GM19351 (cell line): ENCODE results near the gene ZNF43.
"Not testable (repeated sequence)": the region's sequence is repeated elsewhere in the genome, so short reads cannot be mapped to it uniquely, and the experiment has no call there.

Experiments used
- ATAC-seq: cut with Tn5 transposase; IDR thresholded peaks from one replicate; pipeline ENCODE4 v1.9.1; 2021; ENCODE audit warnings: mild to moderate bottlenecking, moderate library complexity; ENCODE audit not compliant: unreplicated experiment

Gene ZNF43

DNA sequence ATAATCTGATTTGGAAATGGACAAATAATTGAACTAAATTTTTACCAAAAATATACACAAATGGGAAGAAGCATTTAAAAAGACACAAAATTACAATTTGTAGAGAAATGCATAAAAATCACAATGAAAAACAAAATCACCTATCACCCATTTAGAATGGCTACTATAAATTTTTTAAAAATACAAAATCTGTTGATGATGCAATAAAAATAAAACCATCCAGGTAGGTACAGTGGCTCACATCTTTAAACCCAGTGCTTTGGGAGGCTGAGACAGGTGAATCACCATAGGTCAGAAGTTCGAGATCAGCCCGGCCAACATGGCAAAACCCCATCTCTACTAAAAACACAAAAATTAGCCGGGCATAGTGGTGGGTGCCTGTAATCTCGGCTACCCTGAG is 23.5 kb downstream of the ZNF43 start:
- ATAC-seq, result no peak

DNA sequence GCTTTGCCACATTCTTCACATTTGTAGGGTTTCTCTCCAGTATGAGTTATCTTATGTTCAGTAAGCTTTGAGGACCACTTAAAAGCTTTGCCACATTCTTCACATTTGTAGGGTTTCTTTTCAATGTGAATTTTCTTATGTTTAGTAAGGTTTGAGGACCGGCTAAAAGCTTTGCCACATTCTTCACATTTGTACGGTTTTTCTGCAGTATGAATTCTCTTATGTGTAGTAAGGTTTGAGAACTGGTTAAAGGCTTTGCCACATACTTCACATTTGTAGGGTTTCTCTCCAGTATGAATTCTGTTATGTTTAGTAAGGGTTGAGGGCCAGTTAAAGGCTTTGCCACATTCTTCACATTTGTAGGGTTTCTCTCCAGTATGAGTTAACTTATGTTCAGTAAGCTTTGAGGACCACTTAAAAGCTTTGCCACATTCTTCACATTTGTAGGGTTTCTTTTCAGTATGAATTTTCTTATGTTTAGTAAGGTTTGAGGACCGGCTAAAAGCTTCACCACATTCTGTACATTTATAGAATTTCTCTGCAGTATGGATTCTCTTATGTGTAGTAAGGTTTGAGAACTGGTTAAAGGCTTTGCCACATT is 27.5 kb downstream of the ZNF43 start:
- not testable (repeated sequence) for ATAC-seq

DNA sequence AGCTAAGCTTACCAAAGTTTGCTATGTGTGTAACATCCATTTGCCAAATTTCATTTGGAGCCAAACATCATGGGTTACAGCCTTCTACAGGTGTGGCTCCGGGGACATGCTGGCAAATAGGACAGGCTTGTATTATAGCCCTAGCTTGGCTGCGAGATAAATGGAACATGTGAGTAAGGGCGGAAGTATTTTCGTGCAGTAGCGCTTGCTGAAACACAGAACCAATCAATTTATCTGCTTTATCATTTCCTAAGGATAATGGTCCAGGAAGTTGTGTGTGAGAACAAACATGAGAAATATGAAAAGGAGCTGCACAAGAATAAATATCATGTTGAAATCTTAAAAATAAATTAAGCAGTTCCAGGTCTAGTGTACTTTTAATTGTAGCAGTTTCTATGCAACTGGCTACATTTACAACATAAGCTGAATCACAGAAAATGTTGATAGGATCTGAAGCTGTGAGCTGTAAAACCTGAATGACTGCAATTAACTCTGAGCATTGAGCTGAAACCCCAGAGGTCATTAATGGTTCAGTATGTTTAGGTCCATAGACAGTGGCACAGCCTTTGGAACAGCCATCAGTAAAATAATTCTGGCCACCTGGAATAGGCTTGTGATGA is 46.4 kb downstream of the ZNF43 start:
- no peak for ATAC-seq

DNA sequence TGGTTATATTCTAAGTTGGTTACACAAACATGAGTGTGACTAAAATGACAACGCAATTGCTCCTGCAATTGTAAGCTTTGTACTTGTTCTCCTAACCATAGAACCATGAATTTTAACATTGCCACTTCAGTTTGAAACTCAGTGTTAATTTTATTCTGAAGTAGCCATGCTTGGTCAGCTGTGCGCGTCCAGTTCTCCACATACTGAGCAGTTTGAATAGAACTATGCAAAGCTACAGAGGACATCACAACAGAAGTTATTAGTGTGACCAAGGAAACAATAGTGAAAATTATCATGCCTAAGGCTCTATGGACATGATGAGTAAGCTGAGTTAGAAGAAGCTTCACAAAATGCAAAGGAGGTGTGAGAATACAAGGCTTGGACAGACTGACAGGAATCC is 49.0 kb downstream of the ZNF43 start:
- no peak for ATAC-seq

GRCh38 chr19:21775792-21776191 is 60.2 kb downstream of the ZNF43 start:
- ATAC-seq, result not testable (repeated sequence)

DNA sequence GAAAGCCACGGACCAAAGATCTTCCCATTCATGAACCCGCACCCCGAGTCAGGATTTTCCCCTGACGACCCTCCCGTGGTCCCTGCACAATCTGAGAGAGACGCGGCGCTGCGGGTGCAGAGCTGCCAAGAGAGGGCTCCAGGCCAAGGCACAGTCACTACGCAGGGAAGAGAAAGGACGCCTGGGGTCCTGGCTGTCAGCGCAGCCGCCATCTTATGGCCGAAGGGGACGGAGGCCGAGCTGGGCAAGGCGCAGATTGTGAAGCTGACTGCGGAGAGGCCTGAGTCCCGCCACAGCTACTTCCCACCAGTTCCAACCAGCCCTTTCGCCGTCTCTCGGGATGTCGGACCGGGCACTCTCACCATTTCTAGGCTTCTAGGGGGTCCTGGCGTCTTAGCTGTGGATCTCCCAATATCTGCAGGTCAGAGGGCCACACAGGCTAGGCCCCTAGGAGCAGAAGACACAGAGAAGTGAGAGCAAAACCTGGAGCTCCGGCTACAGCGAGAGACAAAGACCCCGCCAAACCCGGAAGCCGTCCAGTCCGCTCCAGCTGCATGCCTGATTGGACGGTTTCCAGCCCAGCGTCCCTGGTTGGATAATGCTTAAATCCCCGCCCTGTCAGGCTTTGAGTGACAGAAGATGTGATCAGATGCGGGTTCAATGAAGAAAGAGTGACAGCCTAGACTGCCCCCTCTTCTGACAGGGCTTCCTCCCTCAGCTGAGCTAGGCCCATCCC is 68.7 kb downstream of the ZNF43 start, which contains the start of gene ZNF100:
Gene ZNF100 (minus strand): TSS at position 515 of the 736 bp plus-strand sequence. CDS start 150 bp downstream, at position 365.
- peak; percentile 92 for ATAC-seq

DNA sequence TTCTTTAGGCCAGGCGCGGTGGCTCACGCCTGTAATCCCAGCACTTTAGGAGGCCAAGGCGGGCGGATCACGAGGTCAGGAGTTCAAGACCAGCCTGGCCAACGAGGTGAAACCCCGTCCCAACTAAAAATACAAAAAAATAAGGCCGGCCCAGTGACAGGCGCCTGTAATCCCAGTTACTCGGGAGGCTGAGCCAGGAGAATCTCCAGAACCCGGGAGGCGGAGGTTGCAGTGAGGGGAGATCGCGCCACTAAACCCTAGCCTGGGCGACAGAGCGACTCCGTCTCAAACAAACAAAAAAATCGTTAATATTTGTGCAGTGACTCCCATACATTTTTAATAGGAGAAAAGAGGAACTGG is 69.3 kb downstream of the ZNF43 start:
- peak; percentile 6 for ATAC-seq

DNA sequence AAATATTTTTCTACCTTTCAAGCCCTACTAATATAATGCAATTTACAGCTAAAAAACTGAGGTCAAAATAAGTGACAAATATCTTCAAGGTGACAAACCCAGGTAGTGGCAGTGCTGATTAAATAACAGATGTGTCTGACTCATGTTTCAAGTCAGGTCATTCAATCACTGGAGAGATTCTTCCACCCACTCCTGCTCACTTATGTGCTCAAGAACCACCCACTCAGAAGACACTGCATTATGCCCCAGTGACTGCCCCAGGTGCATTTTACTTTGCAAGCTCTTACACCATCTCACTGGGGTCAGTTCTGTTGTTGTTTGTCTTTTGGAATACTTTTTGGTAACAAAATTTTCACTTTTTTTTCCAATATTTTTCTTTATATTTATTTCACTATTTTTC is 70.8 kb downstream of the ZNF43 start:
- ATAC-seq, result no peak

DNA sequence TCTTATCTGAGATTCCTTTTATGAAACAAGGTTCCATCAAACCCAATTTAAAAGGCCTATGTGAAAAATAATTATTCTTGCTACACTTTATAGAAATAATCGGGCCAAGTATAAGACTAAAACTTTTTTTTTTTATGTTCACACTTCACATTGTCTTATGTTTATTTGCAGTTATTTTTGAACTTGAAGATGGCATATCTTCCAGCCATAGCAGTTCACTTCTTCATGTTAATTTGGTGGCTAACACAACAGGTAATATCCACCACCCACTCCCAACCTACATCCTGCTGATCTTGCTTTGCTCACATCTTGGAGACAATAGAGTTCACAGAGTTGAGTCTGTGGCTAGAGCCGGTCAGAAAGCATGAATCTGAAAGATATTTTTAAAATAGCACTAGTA is 74.4 kb downstream of the ZNF43 start:
- ATAC-seq, result not testable (repeated sequence)

GRCh38 chr19:21758296-21758695 is 77.7 kb downstream of the ZNF43 start:
- ATAC-seq, result no peak

DNA sequence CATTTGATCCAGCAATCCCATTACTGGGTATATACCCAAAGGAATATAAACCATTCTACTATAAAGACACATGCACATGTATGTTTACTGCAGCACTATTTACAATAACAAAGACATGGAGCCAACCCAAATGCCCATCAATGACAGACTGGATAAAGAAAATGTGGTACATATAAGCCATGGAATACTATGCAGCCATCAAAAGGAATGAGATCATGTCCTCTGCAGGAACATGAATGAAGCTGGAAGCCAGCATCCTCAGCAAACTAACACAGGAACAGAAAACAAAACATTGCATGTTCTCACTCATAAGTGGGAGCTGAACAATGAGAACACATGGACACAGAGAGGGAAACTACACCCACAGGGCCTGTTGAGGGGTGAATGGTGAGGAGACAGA is 80.4 kb downstream of the ZNF43 start:
- not testable (repeated sequence) for ATAC-seq
